Activated CD8-positive, alpha-beta memory T cell treated with anti-CD3 and anti-CD28 coated beads for 36 hours (primary cell): ENCODE results near the gene NFKBIA. TPM values are rescaled to one million over a fixed set of nuclear protein-coding genes. Genes with fewer than 3 reads are reported as not detected.
"Not testable (repeated sequence)": the region's sequence is repeated elsewhere in the genome, so short reads cannot be mapped to it uniquely, and the experiment has no call there.

Experiments used
- CTCF ChIA-PET: fragments of 350-600 bp; sonication (Branson Sonifier 250); formaldehyde crosslinking; loops from one replicate; lab custom pipeline; 2021; ENCODE audit warnings: antibody characterized with exemption; lab: Charles Lee
- POLR2A ChIA-PET: fragments of 350-600 bp; sonication (Branson Sonifier 250); formaldehyde crosslinking; loops from one replicate; lab custom pipeline; 2021; ENCODE audit warnings: antibody characterized with exemption; lab: Charles Lee
- total RNA-seq, 2 experiments: library from RNA; stranded (reverse); gene quantifications; one replicate each; pipeline ENCODE4 v1.2.3, GENCODE V29; 2021

The NFKBIA gene
- total RNA-seq, 2 experiments from 2014 or later = 392 to 406 TPM

- CTCF ChIA-PET = interaction anchor here (0.5 to 2.0 kb wide), 9 partner anchors 9 to 167 kb away, joined by 3 to 11 read pairs (median 4); partner anchors contain the start of gene NFKBIA
- POLR2A ChIA-PET = interaction anchor here (0.7 to 8.1 kb wide), 9 partner anchors 9 to 243 kb away, joined by 3 to 115 read pairs (median 5); partner anchors contain the start of gene NFKBIA
These were observed 39.2 kb downstream of the NFKBIA start for GRCh38 chr14:35365130-35366055.

GRCh38 chr14:35362911-35363374, 41.6 kb downstream of the NFKBIA start:
- CTCF ChIA-PET = interaction anchor here (1.1 kb wide), 1 partner anchor 30 kb away, joined by 3 read pairs; no protein-coding TSS in a partner anchor
- POLR2A ChIA-PET = interaction anchor here (8.1 kb wide), 1 partner anchor 39 kb away, joined by 115 read pairs; the partner anchor contains the start of gene NFKBIA

- ChIA-PET CTCF (interaction anchor here (1.1 kb wide), 1 partner anchor 29 kb away, joined by 3 read pairs; no protein-coding TSS in a partner anchor), POLR2A (interaction anchor here (8.1 kb wide), 1 partner anchor 40 kb away, joined by 115 read pairs; the partner anchor contains the start of gene NFKBIA)
These were observed 42.1 kb downstream of the NFKBIA start for GRCh38 chr14:35362450-35362849.

- POLR2A ChIA-PET = no interaction called here
These were observed 43.4 kb downstream of the NFKBIA start for GRCh38 chr14:35361141-35361480.

GRCh38 chr14:35359655-35360054, 44.9 kb downstream of the NFKBIA start:
- CTCF ChIA-PET, POLR2A ChIA-PET: not testable (repeated sequence)

More at GRCh38 chr14:35361141-35361480, 43.4 kb downstream of the NFKBIA start:
- CTCF ChIA-PET = no interaction called here

- POLR2A ChIA-PET = interaction anchor here (0.6 to 1.5 kb wide), 5 partner anchors 9 to 481 kb away, joined by 3 to 8 read pairs (median 3); partner anchors contain the start of gene BAZ1A
- CTCF ChIA-PET = interaction anchor here (0.6 to 1.4 kb wide), 4 partner anchors 9 to 65 kb away, joined by 3 to 8 read pairs (median 5); no protein-coding TSS in a partner anchor
These were observed 48.3 kb downstream of the NFKBIA start for GRCh38 chr14:35355981-35356841.

GRCh38 chr14:35355235-35355634, 49.3 kb downstream of the NFKBIA start:
- POLR2A ChIA-PET = not testable (repeated sequence)
- CTCF ChIA-PET = interaction anchor here (0.7 kb wide), 1 partner anchor 180 kb away, joined by 4 read pairs; no protein-coding TSS in a partner anchor

GRCh38 chr14:35353409-35354172, 51.0 kb downstream of the NFKBIA start:
- ChIA-PET CTCF (interaction anchor here (0.6 to 1.4 kb wide), 2 partner anchors 37 to 60 kb away, joined by 3 read pairs; no protein-coding TSS in a partner anchor), POLR2A (no interaction called here)

GRCh38 chr14:35352274-35353233, 52.0 kb downstream of the NFKBIA start:
- CTCF ChIA-PET = interaction anchor here (0.6 to 1.4 kb wide), 3 partner anchors 12 to 61 kb away, joined by 3 to 4 read pairs (median 3); no protein-coding TSS in a partner anchor
- POLR2A ChIA-PET = no interaction called here

GRCh38 chr14:35351897-35352273, 52.7 kb downstream of the NFKBIA start:
- POLR2A ChIA-PET = no interaction called here
- CTCF ChIA-PET = interaction anchor here (1.3 to 1.4 kb wide), 2 partner anchors 13 to 62 kb away, joined by 3 to 4 read pairs; no protein-coding TSS in a partner anchor

Other genes starting within 250 kb of the NFKBIA start
- gene PSMA6, start 112.4 kb downstream of the NFKBIA start, total RNA-seq = 100 to 1,000 TPM; 382 to 390 TPM
- not detected for gene INSM2, start 129.4 kb upstream of the NFKBIA start, total RNA-seq